Ovary (tissue), 3 donors: ENCODE measurements around the gene UBE2E3.

ENCODE experiments used
- CTCF ChIP-seq, 3 donors: fragments of 450-650 bp in 2 of 3; fragments of 200-600 bp in 1 of 3; IDR thresholded peaks; one replicate each; pipeline versions ENCODE4 v1.5.1 to v1.8.0; 2016 to 2022; ENCODE audit warnings: antibody characterized with exemption in 3 of 3, mild to moderate bottlenecking in 1 of 3
- POLR2A ChIP-seq: fragments of 450-650 bp; IDR thresholded peaks from one replicate; pipeline ENCODE4 v1.6.1; 2017; ENCODE audit warnings: antibody characterized with exemption, mild to moderate bottlenecking, moderate library complexity
- donor health status: DM: no; HTN: no; CAD: no.

GRCh38 chr2:181072486-181073235, 92.3 kb downstream of the UBE2E3 start:
- TF ChIP-seq POLR2A (no peak), CTCF (IDR thresholded peaks at IDR 0.05) (no peak)
